Thyroid gland (tissue), 4 donors: ENCODE results near the gene GAL3ST2. TPM values are rescaled to one million over a fixed set of nuclear protein-coding genes. Genes with fewer than 3 reads are reported as not detected.
"Not testable (repeated sequence)": the region's sequence is repeated elsewhere in the genome, so short reads cannot be mapped to it uniquely, and the experiment has no call there.

Source experiments
- DNase-seq, 2 donors: peaks; one replicate each; pipeline ENCODE4 v3.0.0-alpha.2; 2019
- H3K27ac ChIP-seq, 3 donors: fragments of 200-600 bp; sonication (generic); 1 replicate in 2 of 3; 2 replicates in 1 of 3; pipeline ENCODE4 v1.5.1; 2016 to 2019; ENCODE audit warnings: mild to moderate bottlenecking in 1 of 3, moderate library complexity in 1 of 3
- H3K27me3 ChIP-seq: fragments of 200-600 bp; sonication (generic); one replicate; pipeline ENCODE4 v1.5.1; 2019
- H3K36me3 ChIP-seq, 2 donors: fragments of 200-600 bp; sonication (generic); one replicate each; pipeline ENCODE4 v1.5.1; 2016 to 2019
- H3K4me1 ChIP-seq, 2 donors: fragments of 200-600 bp; sonication (generic); one replicate each; pipeline ENCODE4 v1.5.1; 2017 to 2019
- H3K4me3 ChIP-seq, 3 donors: fragments of 200-600 bp; sonication (generic); replicated peaks in 1 of 3; 1 replicate in 2 of 3; 2 replicates in 1 of 3; pipeline ENCODE4 v1.5.1; 2016; ENCODE audit warnings: mild to moderate bottlenecking in 1 of 3
- H3K9me3 ChIP-seq: fragments of 200-600 bp; sonication (generic); one replicate; pipeline ENCODE4 v1.5.1; 2017
- CTCF ChIP-seq, 6 experiments: fragments of 200-600 bp in 3 of 6; fragments of 450-650 bp in 3 of 6; sonication (generic) in 3 of 6; IDR thresholded peaks; one replicate each; pipeline ENCODE4 v1.5.1; 2016 to 2019; ENCODE audit warnings: antibody characterized with exemption in 6 of 6, mild to moderate bottlenecking in 2 of 6, inconsistent platforms in 1 of 6, moderate library complexity in 1 of 6
- POLR2A ChIP-seq, 2 donors: fragments of 450-650 bp; IDR thresholded peaks; one replicate each; pipeline ENCODE4 v1.6.1; 2017; ENCODE audit warnings: antibody characterized with exemption in 2 of 2, mild to moderate bottlenecking in 2 of 2, moderate library complexity in 1 of 2
- WGBS, 2 donors: methylation state at CpG; one replicate each; pipeline ENCODE4 v1.1.5; 2017; 5-methylcytosine and 5-hydroxymethylcytosine counted together
- intact Hi-C: fragments of 100-400 bp; cut with DNase I; formaldehyde crosslinking; loops from one replicate; pipeline ENCODE4 v1.15.1; 2023
- total RNA-seq, 4 donors: library from RNA; depleted of rRNA; stranded (reverse); fragments of >200 nt; gene quantifications; one replicate each; pipeline ENCODE4 v1.2.3, GENCODE V29; 2016

GAL3ST2 gene
- total RNA-seq, 4 donors from 2014 or later: not detected

- intact Hi-C loops: no loop called here
- no peak for TF ChIP-seq POLR2A (IDR thresholded peaks at IDR 0.05)
- DNase-seq: no peak
- H3K36me3 ChIP-seq: peaks cover 6 to 27% of the 10 kb centered on the region in 2 donors
- 89 to 93% methylated on average over 13 to 18 of the region's 18 CpGs for WGBS, 2 donors
- H3K4me3 ChIP-seq: no peak overlapping the region
- H3K27me3 ChIP-seq: no peaks in the 10 kb centered on the region
- H3K27ac ChIP-seq: no peak overlapping the region
- no peaks in the 10 kb centered on the region for H3K9me3 ChIP-seq
- H3K4me1 ChIP-seq: peaks cover 0 to 2% of the 10 kb centered on the region in 2 donors
Measured at GRCh38 chr2:241755166-241755565, 21.5 kb upstream of the GAL3ST2 start.

GRCh38 chr2:241755777-241756176, 20.8 kb upstream of the GAL3ST2 start:
- intact Hi-C loops: no loop called here

GRCh38 chr2:241759067-241759807, 17.4 kb upstream of the GAL3ST2 start:
- 86 to 91% methylated on average over 20 of the region's 20 CpGs for WGBS, 2 donors
- intact Hi-C loops: no loop called here
- no peak overlapping the region for H3K27ac ChIP-seq
- TF ChIP-seq POLR2A (IDR thresholded peaks at IDR 0.05) (no peak), CTCF (IDR thresholded peaks at IDR 0.05) (no peak)
- no peak for DNase-seq
- H3K36me3 ChIP-seq: peaks cover 6 to 18% of the 10 kb centered on the region in 2 donors
- no peak overlapping the region for H3K4me3 ChIP-seq
- H3K9me3 ChIP-seq: no peaks in the 10 kb centered on the region
- no peaks in the 10 kb centered on the region for H3K4me1 ChIP-seq
- H3K27me3 ChIP-seq: no peaks in the 10 kb centered on the region

More at GRCh38 chr2:241755777-241756176, 20.8 kb upstream of the GAL3ST2 start:
- WGBS, 2 donors: 93 to 100% methylated on average over 8 to 27 of the region's 27 CpGs
- TF ChIP-seq CTCF (IDR thresholded peaks at IDR 0.05): no peak
- no peak for TF ChIP-seq POLR2A (IDR thresholded peaks at IDR 0.05)
- H3K27me3 ChIP-seq: no peaks in the 10 kb centered on the region
- H3K4me1 ChIP-seq: no peaks in the 10 kb centered on the region
- H3K27ac ChIP-seq: no peak overlapping the region
- H3K36me3 ChIP-seq: peaks cover 6 to 27% of the 10 kb centered on the region in 2 donors
- H3K9me3 ChIP-seq: no peaks in the 10 kb centered on the region
- DNase-seq: no peak
- no peak overlapping the region for H3K4me3 ChIP-seq

GRCh38 chr2:241759893-241760292, 16.7 kb upstream of the GAL3ST2 start:
- 98 to 100% methylated on average over 4 to 10 of the region's 16 CpGs for WGBS, 2 donors
- DNase-seq, intact Hi-C loops, H3K27ac ChIP-seq, H3K9me3 ChIP-seq, H3K4me3 ChIP-seq, H3K27me3 ChIP-seq, H3K4me1 ChIP-seq: not testable (repeated sequence)
- H3K36me3 ChIP-seq: peaks cover 6 to 19% of the 10 kb centered on the region in 2 donors

- Histone ChIP-seq H3K36me3 (peaks cover 6 to 14% of the 10 kb centered on the region in 2 donors), H3K27me3 (no peaks in the 10 kb centered on the region), H3K4me3 (no peak overlapping the region), H3K4me1 (no peaks in the 10 kb centered on the region), H3K27ac (no peak overlapping the region), H3K9me3 (no peaks in the 10 kb centered on the region)
- 92 to 100% methylated on average over 7 to 10 of the region's 17 CpGs for WGBS, 2 donors
- no peak for TF ChIP-seq CTCF (IDR thresholded peaks at IDR 0.05)
- TF ChIP-seq POLR2A (IDR thresholded peaks at IDR 0.05): no peak
- intact Hi-C loops: no loop called here
- no peak for DNase-seq
Measured at GRCh38 chr2:241760301-241760771, 16.3 kb upstream of the GAL3ST2 start.

GRCh38 chr2:241762321-241762932, 14.2 kb upstream of the GAL3ST2 start:
- Histone ChIP-seq H3K4me3 (no peak overlapping the region), H3K4me1 (no peaks in the 10 kb centered on the region), H3K27me3 (no peaks in the 10 kb centered on the region), H3K36me3 (peaks cover 0 to 5% of the 10 kb centered on the region in 2 donors), H3K9me3 (no peaks in the 10 kb centered on the region), H3K27ac (no peak overlapping the region)
- intact Hi-C loops: no loop called here
- WGBS, 2 donors: 79 to 85% methylated on average over 18 of the region's 18 CpGs
- TF ChIP-seq POLR2A (IDR thresholded peaks at IDR 0.05) (no peak), CTCF (IDR thresholded peaks at IDR 0.05) (no peak)
- no peak for DNase-seq
